HepG2 (cell line): ENCODE measurements around the gene NECTIN2. TPM values are rescaled to one million over a fixed set of nuclear protein-coding genes. Genes with fewer than 3 reads are reported as not detected.

Experiments used
- ATAC-seq: fragments of 200-7000 bp; cut with Tn5 transposase; 3 replicates; pipeline ENCODE4 v1.9.1; 2020; ENCODE audit warnings: mild to moderate bottlenecking, moderate library complexity
- Bru-seq: library from RNA; stranded (reverse); fragments of 400-500 nt; gene quantifications from one replicate; lab custom pipeline; 2021; lab: Mats Ljungman, UMichigan
- BruChase-seq, 2 experiments: library from RNA; stranded (reverse); fragments of 400-500 nt; gene quantifications; one replicate each; lab custom pipeline; 2021; lab: Mats Ljungman, UMichigan
- BruUV-seq: library from RNA; stranded (reverse); fragments of 400-500 nt; replicated peaks from 2 replicates; lab custom pipeline; 2021; lab: Mats Ljungman, UMichigan
- CTCF ChIA-PET: fragments of 300-600 bp; formaldehyde crosslinking; extraction: SDS; loops from one replicate; lab custom pipeline; 2021; ENCODE audit warnings: low total read pairs, inconsistent platforms, low intra/inter-chr PET ratio; lab: Yijun Ruan, JAX
- POLR2A ChIA-PET: fragments of 350-600 bp; sonication (Branson Sonifier 250); formaldehyde crosslinking; loops from one replicate; lab custom pipeline; 2020; ENCODE audit warnings: antibody characterized with exemption, inconsistent platforms; lab: Yijun Ruan, JAX
- DNase-seq: peaks from one replicate; pipeline ENCODE4 v3.0.0-alpha.2; 2015; ENCODE audit warnings: low spot score
- FAIRE-seq: peaks from 3 replicates; lab custom pipeline; 2011; peaks lifted over from hg19 to GRCh38; lab: Jason Lieb, UNC
- H2AFZ ChIP-seq: one replicate; pipeline ENCODE4 v1.6.1; 2011; ENCODE audit warnings: low read length, inconsistent platforms
- H3K27ac ChIP-seq: fragments of 300-600 bp; 3 replicates; pipeline ENCODE4 v1.8.0; 2011; ENCODE audit warnings: mixed run types, mild to moderate bottlenecking, mixed read lengths, low read length, inconsistent platforms; ENCODE audit not compliant: insufficient read depth; ENCODE audit errors: extremely low read length
- H3K27me3 ChIP-seq, 2 experiments: fragments of 200-600 bp in 1 of 2; 2 replicates in 1 of 2; 3 replicates in 1 of 2; pipeline versions ENCODE4 v1.6.0 to v1.8.0; 2011; ENCODE audit warnings: low read length in 2 of 2, mild to moderate bottlenecking in 2 of 2, moderate library complexity in 2 of 2, inconsistent platforms in 1 of 2; ENCODE audit not compliant: insufficient read depth in 2 of 2, control insufficient read depth in 1 of 2
- H3K36me3 ChIP-seq, 2 experiments: fragments of 200-600 bp in 1 of 2; replicated peaks in 1 of 2; 2 replicates in 1 of 2; 3 replicates in 1 of 2; pipeline versions ENCODE4 v1.5.1 to v1.8.0; 2011; ENCODE audit warnings: low read length in 2 of 2, inconsistent platforms in 1 of 2; ENCODE audit not compliant: insufficient read depth in 2 of 2, control insufficient read depth in 1 of 2
- H3K4me1 ChIP-seq: 2 replicates; pipeline ENCODE4 v1.5.1; 2012; ENCODE audit warnings: low read length, inconsistent platforms; ENCODE audit not compliant: insufficient read depth
- H3K4me2 ChIP-seq: 2 replicates; pipeline ENCODE4 v1.6.0; 2011; ENCODE audit warnings: low read depth, low read length, inconsistent platforms
- H3K4me3 ChIP-seq, 3 experiments: fragments of 200-600 bp in 1 of 3; sonication (generic), shearing (Covaris generic) in 1 of 3; replicated peaks in 1 of 3; 2 replicates each; pipeline ENCODE4 v1.5.1; 2011 to 2016; ENCODE audit warnings: low read length in 3 of 3, inconsistent platforms in 2 of 3, low read depth in 2 of 3, mild to moderate bottlenecking in 2 of 3, control low read depth in 1 of 3, mixed read lengths in 1 of 3; ENCODE audit not compliant: insufficient read depth in 1 of 3
- H3K79me2 ChIP-seq: one replicate; pipeline ENCODE4 v1.6.1; 2011; ENCODE audit warnings: low read length, inconsistent platforms; ENCODE audit not compliant: insufficient read depth
- H3K9ac ChIP-seq: 2 replicates; pipeline ENCODE4 v1.6.0; 2011; ENCODE audit warnings: mild to moderate bottlenecking, low read depth, low read length, inconsistent platforms; ENCODE audit not compliant: insufficient read depth
- H3K9me3 ChIP-seq: 2 replicates; pipeline ENCODE4 v1.5.1; 2012; ENCODE audit warnings: mild to moderate bottlenecking, low read length
- H4K20me1 ChIP-seq: 2 replicates; pipeline ENCODE4 v1.6.0; 2011; ENCODE audit warnings: inconsistent platforms, mild to moderate bottlenecking, low read length, moderate library complexity; ENCODE audit not compliant: insufficient read depth
- DNMT3B ChIP-seq: conservative IDR thresholded peaks from 2 replicates; pipeline ENCODE4 v1.6.1; 2016; ENCODE audit warnings: missing biosample characterization, control low read depth
- MAFG ChIP-seq: sonication (generic); formaldehyde crosslinking; IDR thresholded peaks from 2 replicates; pipeline ENCODE4 v1.5.1; 2020; ENCODE audit warnings: mild to moderate bottlenecking, missing genetic modification reagents
- SIX1 ChIP-seq: sonication (generic); formaldehyde crosslinking; IDR thresholded peaks from 2 replicates; pipeline ENCODE4 v1.4.0; 2020; ENCODE audit warnings: missing genetic modification reagents, borderline replicate concordance
- TFDP2 ChIP-seq: sonication (generic); formaldehyde crosslinking; IDR thresholded peaks from 2 replicates; pipeline ENCODE4 v1.4.0; 2020; ENCODE audit warnings: missing genetic modification reagents
- TFE3 ChIP-seq: IDR thresholded peaks from 2 replicates; pipeline ENCODE4 v1.6.1; 2016
- ZBTB2 ChIP-seq: sonication (generic); formaldehyde crosslinking; IDR thresholded peaks from 2 replicates; pipeline ENCODE4 v1.8.0; 2022; ENCODE audit warnings: low read depth, missing genetic modification reagents
- ZNF326 ChIP-seq: sonication (generic); formaldehyde crosslinking; IDR thresholded peaks from 2 replicates; pipeline ENCODE4 v1.4.0; 2020; ENCODE audit warnings: missing genetic modification reagents, borderline replicate concordance
- ZNF543 ChIP-seq: sonication (generic); formaldehyde crosslinking; IDR thresholded peaks from 2 replicates; pipeline ENCODE4 v1.4.0; 2020; ENCODE audit warnings: mild to moderate bottlenecking, missing genetic modification reagents
- ZNF580 ChIP-seq: IDR thresholded peaks from 2 replicates; pipeline ENCODE4 v1.6.1; 2016; ENCODE audit warnings: low read depth, borderline replicate concordance
- ZNF674 ChIP-seq: sonication (generic); formaldehyde crosslinking; IDR thresholded peaks from 2 replicates; pipeline ENCODE4 v1.5.0; 2020; ENCODE audit warnings: low read depth, mild to moderate bottlenecking, missing genetic modification reagents
- WGBS: methylation state at CpG from one replicate; pipeline ENCODE4 v1.1.6; 2017; ENCODE audit warnings: low lambda C conversion rate; 5-methylcytosine and 5-hydroxymethylcytosine counted together
- in situ Hi-C: cut with HindIII; loops from 2 replicates; pipeline ENCODE4 v1.10.0; 2017; ENCODE audit warnings: low pct_unique_long_range_greater_than_20kb; ENCODE audit not compliant: extremely low pct_ligation_motif_present
- intact Hi-C: fragments of 100-400 bp; cut with micrococcal nuclease; formaldehyde crosslinking; loops from one replicate; pipeline ENCODE4 v1.10.0; 2022; ENCODE audit not compliant: unreplicated experiment
- long read RNA-seq, 2 experiments: library from RNA in 1 of 2; library from polyadenylated mRNA in 1 of 2; stranded (forward) in 1 of 2; unstranded in 1 of 2; transcript quantifications; one replicate each; pipeline ENCODE4 v2.0.0, GENCODE V29; 2019 to 2022
- polyA minus RNA-seq, 3 experiments: library from RNA; depleted of rRNA, polyadenylated mRNA; stranded (reverse); fragments of >200 nt; gene quantifications; 2 replicates each; pipeline ENCODE4 v1.2.3, GENCODE V29; 2011; ENCODE audit warnings: low replicate concordance in 1 of 3
- polyA plus RNA-seq, 8 experiments: library from polyadenylated mRNA; depleted of rRNA in 3 of 8; stranded (reverse) in 7 of 8; unstranded in 1 of 8; fragments of >200 nt; fragmentation: Illumina TruSeq in 4 of 8; extraction: Trizol in 4 of 8; gene quantifications; 2 replicates each; pipeline versions ENCODE4 v1.2.1 to v1.2.3, GENCODE V29; 2011 to 2016; ENCODE audit warnings: low read depth in 4 of 8, missing spikeins in 1 of 8, mixed read lengths in 1 of 8; ENCODE audit not compliant: insufficient read depth in 1 of 8
- total RNA-seq, 5 experiments: library from RNA; depleted of rRNA; stranded (reverse); fragments of >200 nt; fragmentation: Illumina TruSeq; extraction: Trizol; gene quantifications; 2 replicates each; pipeline ENCODE4 v1.2.3, GENCODE V29; 2016; ENCODE audit warnings: low read depth in 1 of 5

NECTIN2 gene
- total RNA-seq (2016; rRNA removed; fragmentation: Illumina TruSeq; extraction: Trizol), result 32.7 and 75.4 TPM in 2 replicates
- 14.1 and 16.2 TPM in 2 replicates for total RNA-seq (2016; cell fraction: cytosol; rRNA removed; fragmentation: Illumina TruSeq; extraction: Trizol; ENCODE audit: low read depth)
- total RNA-seq (2016; cell fraction: insoluble cytoplasmic fraction; rRNA removed; fragmentation: Illumina TruSeq; extraction: Trizol), result 26.6 and 79.7 TPM in 2 replicates
- total RNA-seq (2016; cell fraction: membrane; rRNA removed; fragmentation: Illumina TruSeq; extraction: Trizol), result 27.2 and 31.1 TPM in 2 replicates
- total RNA-seq (2016; cell fraction: nucleus; rRNA removed; fragmentation: Illumina TruSeq; extraction: Trizol), result 65.4 and 75.4 TPM in 2 replicates
- polyA plus RNA-seq (2011; rRNA removed), result 114 and 164 TPM in 2 replicates
- polyA plus RNA-seq (2011; cell fraction: cytosol; rRNA removed), result 99.1 and 107 TPM in 2 replicates
- polyA plus RNA-seq (2011; cell fraction: nucleus; rRNA removed), result 78.9 and 91.7 TPM in 2 replicates
- 75.5 and 159 TPM in 2 replicates for polyA plus RNA-seq (2012)
- polyA plus RNA-seq (2016; cell fraction: cytosol; fragmentation: Illumina TruSeq; extraction: Trizol; ENCODE audit: low read depth), result 13.2 and 14.3 TPM in 2 replicates
- 33.0 and 42.6 TPM in 2 replicates for polyA plus RNA-seq (2016; cell fraction: insoluble cytoplasmic fraction; fragmentation: Illumina TruSeq; extraction: Trizol; ENCODE audit: low read depth)
- 24.0 and 26.9 TPM in 2 replicates for polyA plus RNA-seq (2016; cell fraction: membrane; fragmentation: Illumina TruSeq; extraction: Trizol; ENCODE audit: low read depth)
- polyA plus RNA-seq (2016; cell fraction: nucleus; fragmentation: Illumina TruSeq; extraction: Trizol; ENCODE audit: insufficient read depth, low read depth), result 142 TPM in 2 replicates
- 35.2 and 152 TPM in 2 replicates for polyA minus RNA-seq (2011; rRNA and poly(A)+ RNA removed; ENCODE audit: low replicate concordance)
- polyA minus RNA-seq (2011; cell fraction: cytosol; rRNA and poly(A)+ RNA removed), result 59.6 and 69.2 TPM in 2 replicates
- polyA minus RNA-seq (2011; cell fraction: nucleus; rRNA and poly(A)+ RNA removed), result 28.7 and 29.8 TPM in 2 replicates
- Bru-seq, nascent RNA, result percentile 70 among the genes with signal in this experiment
- BruChase-seq, experiment 1, labeled RNA remaining after a 6-hour chase, result percentile 86 among the genes with signal in this experiment
- percentile 79 among the genes with signal in this experiment for BruChase-seq, experiment 2, labeled RNA remaining after a 2-hour chase
- long read RNA-seq, experiment 1, transcript NECTIN2-201 (9 exons, 2,466 nt), result minor isoform, 13 of 157 reads
- long read RNA-seq, experiment 1, transcript NECTIN2-202 (6 exons, 2,112 nt), result major isoform, 109 of 157 reads
- long read RNA-seq, experiment 1, partial matches to known transcripts, result 19 of 157 reads
- long read RNA-seq, experiment 1, other reads (novel, unspliced or antisense), result 16 of 157 reads
- long read RNA-seq, experiment 2, transcript NECTIN2-202 (6 exons, 2,112 nt), result major isoform, 183 of 384 reads
- long read RNA-seq, experiment 2, transcript NECTIN2-201 (9 exons, 2,466 nt), result minor isoform, 74 of 384 reads
- long read RNA-seq, experiment 2, partial matches to known transcripts, result 63 of 384 reads
- long read RNA-seq, experiment 2, other reads (novel, unspliced or antisense), result 64 of 384 reads

- Histone ChIP-seq H3K4me3 (peak within 1 kb of the TSS; percentile 76 to 95 (median 84)), H2AFZ (peak within 1 kb of the TSS; percentile 70), H3K9me3 (no peaks in the 10 kb centered on the region), H3K4me2 (peak within 1 kb of the TSS; percentile 95), H3K9ac (peak within 1 kb of the TSS; percentile 100), H3K36me3 (peaks cover 0 to 4% of the 10 kb centered on the region in 2 experiments; a peak in 1 of 5 replicates), H3K4me1 (peaks cover 48% of the 10 kb centered on the region), H3K27ac (peak within 1 kb of the TSS; percentile 95), H3K79me2 (peaks cover 46% of the 10 kb centered on the region), H3K27me3 (no peaks in the 10 kb centered on the region; a peak in 1 of 5 replicates), H4K20me1 (peaks cover 29% of the 10 kb centered on the region)
- in situ Hi-C loops (loop anchor here (5.0 to 10.0 kb wide), 2 partner anchors 51 to 159 kb away; no protein-coding TSS in a partner anchor), intact Hi-C loops (loop anchor here (1.0 to 10.0 kb wide), 6 partner anchors 38 to 157 kb away; partner anchors contain the start of genes CLPTM1 and TOMM40)
- ChIA-PET POLR2A (interaction anchor here (0.6 to 2.0 kb wide), 28 partner anchors 11 to 1044 kb away, joined by 3 to 23 read pairs (median 4); partner anchors contain the start of genes APOC1, BCAM, CLPTM1 and TOMM40), CTCF (interaction anchor here (1.1 to 3.8 kb wide), 7 partner anchors 38 to 156 kb away, joined by 4 to 50 read pairs (median 7); partner anchors contain the start of gene CBLC)
- under 1% methylated on average over 45 of the region's 67 CpGs for WGBS
- ATAC-seq (peak; percentile 61), DNase-seq (peak; percentile 95), FAIRE-seq (peak; percentile 88)
- no TSS peak for BruUV-seq
- TF ChIP-seq ZBTB2 (CRISPR knock-in tag), result peak; percentile 76; the same call in 1 of the 2 replicates
- TF ChIP-seq SIX1 (CRISPR knock-in tag), result no peak
- no peak for TF ChIP-seq TFDP2 (CRISPR knock-in tag)
- TF ChIP-seq ZNF326 (CRISPR knock-in tag), result no peak
- no peak for TF ChIP-seq DNMT3B (CRISPR knock-in tag)
- TF ChIP-seq TFE3, result peak; percentile 30; the same call in 1 of the 2 replicates
- no peak for TF ChIP-seq ZNF543 (CRISPR knock-in tag)
- TF ChIP-seq ZNF674 (CRISPR knock-in tag), result no peak
- TF ChIP-seq MAFG (CRISPR knock-in tag), result no peak
- no peak; the same call in 1 of the 2 replicates for TF ChIP-seq ZNF580
Measured at GRCh38 chr19:44845612-44846454, at the start of gene NECTIN2. Gene NECTIN2, plus strand, starts transcription at chr19:44846297. Its CDS starts 229 bp downstream, at chr19:44846526.
